GM21786 (cell line): ENCODE data around the gene SP110.
"Not testable (repeated sequence)": the region's sequence is repeated elsewhere in the genome, so short reads cannot be mapped to it uniquely, and the experiment has no call there.

Experiments
- ATAC-seq: cut with Tn5 transposase; IDR thresholded peaks from one replicate; pipeline ENCODE4 v1.9.1; 2021; ENCODE audit not compliant: unreplicated experiment

Gene SP110

GRCh38 chr2:230219419-230220331 is at the start of gene SP110:
TSS of gene SP110 (minus strand) at chr2:230219984. CDS start at chr2:230216927, 3,057 bp downstream.
- ATAC-seq, result peak; percentile 82

- ATAC-seq, result peak; percentile 44
These were observed 48.9 kb upstream of the SP110 start for GRCh38 chr2:230268606-230269243.

GRCh38 chr2:230267556-230267955 is 47.8 kb upstream of the SP110 start:
- peak; percentile 68 for ATAC-seq

DNA sequence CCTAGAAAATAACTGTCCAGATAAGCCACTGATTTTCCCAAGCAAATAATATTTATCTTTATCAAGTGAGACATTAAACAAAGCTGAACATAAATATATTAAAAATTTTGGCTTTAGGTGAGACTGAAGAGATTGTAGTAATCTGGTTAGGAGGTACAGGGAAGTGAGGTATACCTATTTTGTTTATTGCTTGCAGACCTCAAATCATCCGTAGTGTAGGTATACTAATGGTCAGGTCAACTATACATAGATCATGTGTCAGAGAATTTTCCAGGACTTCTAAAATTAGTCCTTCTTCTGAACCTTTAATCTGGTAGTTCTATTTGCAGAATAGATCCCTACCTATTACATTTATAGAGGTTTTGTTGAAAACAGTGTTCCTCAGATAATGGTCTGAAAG is 47.3 kb upstream of the SP110 start:
- peak; percentile 5 for ATAC-seq

GRCh38 chr2:230266638-230267037 is 46.9 kb upstream of the SP110 start:
- ATAC-seq, result no peak

GRCh38 chr2:230264945-230265344 is 45.2 kb upstream of the SP110 start:
- not testable (repeated sequence) for ATAC-seq

DNA sequence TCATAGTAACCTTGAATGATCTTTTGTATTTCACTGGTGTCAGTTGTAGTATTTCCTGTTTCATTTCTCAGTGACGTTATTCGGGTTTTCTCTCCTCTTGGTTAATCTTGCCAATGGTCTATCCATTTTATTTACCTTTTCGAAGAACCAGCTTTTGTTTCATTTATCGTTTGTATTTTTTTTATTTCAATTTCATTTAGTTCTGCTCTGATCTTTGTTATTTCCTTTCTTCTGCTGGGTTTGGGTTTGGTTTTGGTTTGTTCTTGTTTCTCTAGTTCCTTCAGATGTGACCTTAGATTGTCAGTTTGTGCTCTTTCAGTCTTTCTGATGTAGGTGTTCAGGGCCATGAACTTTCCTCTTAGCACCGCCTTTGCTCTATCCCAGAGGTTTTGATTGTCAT is 42.5 kb upstream of the SP110 start:
- no peak for ATAC-seq

- no peak for ATAC-seq
These were observed 38.7 kb upstream of the SP110 start for GRCh38 chr2:230258483-230258882.

DNA sequence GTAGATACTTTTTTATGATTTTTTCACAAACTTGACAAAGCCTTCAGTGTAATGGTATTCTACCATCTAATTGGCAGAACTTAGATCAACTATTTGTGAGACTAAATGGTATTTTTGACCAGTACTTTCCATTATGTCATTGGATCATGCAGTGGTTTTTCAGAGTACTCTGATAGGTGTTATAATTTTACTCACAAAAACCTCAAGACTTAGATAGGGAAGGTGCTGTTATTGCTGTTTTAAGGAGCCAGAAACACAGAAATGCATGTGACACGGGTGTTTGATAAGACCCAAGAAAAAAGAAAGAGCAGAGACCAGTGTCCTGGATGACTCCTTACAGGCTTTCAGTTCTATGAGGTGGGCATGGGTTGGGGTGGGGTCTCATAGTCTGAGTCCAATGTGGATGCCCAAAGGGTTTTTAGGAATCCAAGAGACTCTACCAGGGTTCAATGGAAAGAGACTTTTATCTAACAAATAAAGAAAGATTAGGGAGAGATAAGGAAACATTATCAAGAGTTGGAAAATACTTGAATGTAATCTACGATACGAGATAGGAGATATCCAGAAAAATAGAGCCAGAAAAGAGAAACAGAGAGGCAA is 37.0 kb upstream of the SP110 start:
- no peak for ATAC-seq

- ATAC-seq, result no peak
These were observed 34.5 kb upstream of the SP110 start for GRCh38 chr2:230254152-230254881.

DNA sequence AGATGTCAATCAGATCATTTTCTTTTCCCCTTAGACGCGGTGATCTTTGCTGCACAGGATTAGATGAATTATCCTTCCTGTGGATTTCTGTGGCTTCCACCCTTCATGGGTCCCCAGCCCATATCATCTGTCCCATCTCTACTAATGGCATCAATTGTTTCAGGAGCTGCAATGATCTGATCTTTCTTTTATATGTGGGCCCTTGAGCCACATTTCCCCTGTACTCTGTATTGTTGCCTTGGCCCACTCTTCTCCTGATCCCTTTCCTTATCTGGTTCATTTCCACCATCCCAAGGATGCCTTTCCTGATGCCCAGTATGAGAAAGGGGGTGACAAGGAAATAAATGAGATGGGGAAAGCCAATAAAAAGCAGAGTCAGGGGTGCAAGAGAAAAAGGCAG is 30.4 kb upstream of the SP110 start:
- no peak for ATAC-seq

GRCh38 chr2:230246206-230246605 is 26.4 kb upstream of the SP110 start:
- no peak for ATAC-seq

GRCh38 chr2:230244211-230244610 is 24.4 kb upstream of the SP110 start:
- ATAC-seq, result no peak

- ATAC-seq, result peak; percentile 60
These were observed 15.1 kb upstream of the SP110 start for GRCh38 chr2:230234845-230235244.

DNA sequence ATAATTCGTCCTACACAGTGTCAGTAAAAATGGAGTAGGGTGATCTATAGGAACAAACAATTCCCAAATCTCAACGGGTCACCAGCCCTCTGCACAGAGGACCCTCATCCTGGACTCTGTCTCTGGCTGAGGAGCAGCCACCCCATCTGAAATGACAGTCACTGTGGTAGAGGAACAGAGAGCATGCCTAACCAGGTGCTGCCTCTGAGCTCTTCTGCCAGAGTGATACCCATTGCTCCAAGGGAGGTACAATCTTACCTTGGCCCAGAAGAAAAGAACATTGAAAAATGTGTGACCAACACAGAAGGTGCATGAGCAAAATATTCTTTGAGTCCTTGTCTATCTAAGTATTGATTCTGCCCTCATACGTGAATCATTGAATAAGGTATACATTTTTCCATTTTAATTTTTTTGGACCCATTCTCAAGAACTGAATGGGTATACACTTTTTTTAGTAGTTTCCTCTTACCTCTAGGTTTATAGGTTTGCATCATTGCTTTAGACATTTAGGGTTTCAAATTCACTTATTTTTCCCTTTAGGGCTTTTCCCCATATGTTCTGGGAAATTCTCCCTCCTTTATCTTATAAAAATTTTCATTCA is 14.4 kb upstream of the SP110 start:
- ATAC-seq, result peak; percentile 75

- ATAC-seq, result no peak
These were observed 11.5 kb upstream of the SP110 start for GRCh38 chr2:230231251-230231650.

GRCh38 chr2:230230496-230231200 is 10.9 kb upstream of the SP110 start:
- ATAC-seq, result no peak

- no peak for ATAC-seq
These were observed 10.3 kb upstream of the SP110 start for GRCh38 chr2:230230087-230230486.

GRCh38 chr2:230227216-230227615 is 7.4 kb upstream of the SP110 start:
- no peak for ATAC-seq

- ATAC-seq, result peak; percentile 60
These were observed 6.3 kb upstream of the SP110 start for GRCh38 chr2:230226051-230226551.
